ENCODE measurements around the gene ERGIC2. TPM values are rescaled to one million over a fixed set of nuclear protein-coding genes. Genes with fewer than 3 reads are reported as not detected.

The ERGIC2 gene
- total RNA-seq, 1 experiment from 2014 or later, result 69.8 TPM

DNA sequence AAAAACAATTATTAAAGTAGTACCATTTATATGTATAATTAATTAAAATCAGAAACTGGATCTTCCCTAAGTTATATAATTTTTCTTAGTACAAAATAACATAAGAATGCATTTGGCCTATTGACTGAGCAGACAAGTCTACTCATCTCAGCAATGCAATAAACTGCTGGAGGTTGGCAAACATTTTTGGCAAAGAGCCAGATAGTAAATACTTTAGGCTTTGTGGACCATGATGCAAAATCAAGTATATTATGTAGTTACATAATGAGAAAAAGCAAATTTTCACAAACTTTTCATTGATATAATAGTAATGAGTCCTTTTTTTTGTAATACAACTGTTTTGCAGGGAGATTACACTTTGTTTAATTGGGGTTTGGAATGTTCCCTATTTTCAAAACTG, 30.9 kb downstream of the ERGIC2 start:
- Mint-ChIP-seq H3K27me3 (ENCODE audit: low read depth) (no peaks in the 10 kb centered on the region), H3K36me3 (ENCODE audit: insufficient read depth in 1 of 3, low read depth in 3 of 3) (peaks cover 0 to 27% (median 8%) of the 10 kb centered on the region in 3 experiments; a peak in 5 of 7 replicates), H3K27ac (no peak overlapping the region), H3K9me3 (no peaks in the 10 kb centered on the region), H3K4me1 (no peaks in the 10 kb centered on the region), H3K4me3 (no peak overlapping the region)
- H3K4me1 ChIP-seq (ENCODE audit: insufficient read depth, low read length), result no peaks in the 10 kb centered on the region
- DNase-seq, result no peak
- no peak overlapping the region for H3K9ac ChIP-seq (ENCODE audit: extremely low read depth, insufficient read length, low read length)
- H3T11ph ChIP-seq (ENCODE audit: low read length), result no peak overlapping the region
- H2AFZ ChIP-seq (ENCODE audit: low read length), result no peak overlapping the region
- H3K79me1 ChIP-seq (ENCODE audit: insufficient read depth, low read depth, low read length, poor library complexity, severe bottlenecking), result no peaks in the 10 kb centered on the region
- H2BK5ac ChIP-seq (ENCODE audit: insufficient read length, low read length), result no peak overlapping the region
- H4K8ac ChIP-seq (replicated peaks; ENCODE audit: insufficient read length, low read depth, low read length), result no peak overlapping the region
- no peak overlapping the region for H3K56ac ChIP-seq (ENCODE audit: insufficient read length, low read depth, low read length)
- H4K20me1 ChIP-seq (ENCODE audit: control insufficient read depth, insufficient read depth, insufficient read length), result no peaks in the 10 kb centered on the region
- no peak overlapping the region for H4K5ac ChIP-seq (ENCODE audit: insufficient read length, low read depth, low read length)
- no peak overlapping the region for H2BK120ac ChIP-seq (ENCODE audit: low read depth, low read length, poor library complexity, severe bottlenecking)
- H3K9me3 ChIP-seq (ENCODE audit: control insufficient read depth, low read depth, low read length), result no peaks in the 10 kb centered on the region
- H2BK15ac ChIP-seq (ENCODE audit: low read depth, low read length), result no peak overlapping the region
- H3K18ac ChIP-seq (ENCODE audit: insufficient read length, low read depth, low read length), result no peak overlapping the region
- TF ChIP-seq, protein P1, sequence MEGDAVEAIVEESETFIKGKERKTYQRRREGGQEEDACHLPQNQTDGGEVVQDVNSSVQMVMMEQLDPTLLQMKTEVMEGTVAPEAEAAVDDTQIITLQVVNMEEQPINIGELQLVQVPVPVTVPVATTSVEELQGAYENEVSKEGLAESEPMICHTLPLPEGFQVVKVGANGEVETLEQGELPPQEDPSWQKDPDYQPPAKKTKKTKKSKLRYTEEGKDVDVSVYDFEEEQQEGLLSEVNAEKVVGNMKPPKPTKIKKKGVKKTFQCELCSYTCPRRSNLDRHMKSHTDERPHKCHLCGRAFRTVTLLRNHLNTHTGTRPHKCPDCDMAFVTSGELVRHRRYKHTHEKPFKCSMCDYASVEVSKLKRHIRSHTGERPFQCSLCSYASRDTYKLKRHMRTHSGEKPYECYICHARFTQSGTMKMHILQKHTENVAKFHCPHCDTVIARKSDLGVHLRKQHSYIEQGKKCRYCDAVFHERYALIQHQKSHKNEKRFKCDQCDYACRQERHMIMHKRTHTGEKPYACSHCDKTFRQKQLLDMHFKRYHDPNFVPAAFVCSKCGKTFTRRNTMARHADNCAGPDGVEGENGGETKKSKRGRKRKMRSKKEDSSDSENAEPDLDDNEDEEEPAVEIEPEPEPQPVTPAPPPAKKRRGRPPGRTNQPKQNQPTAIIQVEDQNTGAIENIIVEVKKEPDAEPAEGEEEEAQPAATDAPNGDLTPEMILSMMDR (conservative IDR thresholded peaks at IDR 0.05), result no peak
- H2BK20ac ChIP-seq (ENCODE audit: low read depth, low read length, poor library complexity, severe bottlenecking), result no peak overlapping the region
- H3K27ac ChIP-seq (ENCODE audit: insufficient read length, low read depth, low read length), result no peak overlapping the region
- no peaks in the 10 kb centered on the region for H3K27me3 ChIP-seq (ENCODE audit: insufficient read depth, low read length)
- no peak overlapping the region for H3K4me2 ChIP-seq (ENCODE audit: insufficient read depth, insufficient read length, low read length)
- H3K23me2 ChIP-seq (ENCODE audit: insufficient read length, low read depth, low read length, poor library complexity, severe bottlenecking), result no peaks in the 10 kb centered on the region
- H3K23ac ChIP-seq (ENCODE audit: insufficient read length, low read depth, low read length), result no peak overlapping the region
- no peaks in the 10 kb centered on the region for H3K79me2 ChIP-seq (ENCODE audit: insufficient read depth, low read length)
- no peak overlapping the region for H4K91ac ChIP-seq (ENCODE audit: insufficient read length, low read depth, low read length)
- no peak overlapping the region for H2AK5ac ChIP-seq (ENCODE audit: insufficient read length, low read length)
- no peak overlapping the region for H3K4ac ChIP-seq (ENCODE audit: low read depth, low read length)
- no peak overlapping the region for H3K14ac ChIP-seq (ENCODE audit: insufficient read depth, low read length)
- no peak overlapping the region for H2BK12ac ChIP-seq (ENCODE audit: insufficient read length, low read depth, low read length)
